HepG2 (cell line): ENCODE data around the gene PRR11. TPM values are rescaled to one million over a fixed set of nuclear protein-coding genes. Genes with fewer than 3 reads are reported as not detected.
A peak's percentile ranks its signal among the peaks of the same experiment; 100 is the strongest.

Experiments used
- ATF7 ChIP-seq, 2 experiments: fragments of 450-650 bp in 1 of 2; sonication (generic) in 1 of 2; formaldehyde crosslinking in 1 of 2; IDR thresholded peaks; 2 replicates each; pipeline versions ENCODE4 v1.4.0 to v1.6.1; 2016 to 2020; ENCODE audit warnings: antibody characterized with exemption in 1 of 2, mild to moderate bottlenecking in 1 of 2, missing genetic modification reagents in 1 of 2
- ATM ChIP-seq: fragments of 450-650 bp; IDR thresholded peaks from 2 replicates; pipeline ENCODE4 v1.7.1; 2017; ENCODE audit warnings: mild to moderate bottlenecking, borderline replicate concordance
- ELF1 ChIP-seq: sonication (generic); formaldehyde crosslinking; IDR thresholded peaks from 2 replicates; pipeline ENCODE4 v1.4.0; 2020; ENCODE audit warnings: missing genetic modification reagents
- ETS1 ChIP-seq: sonication (generic); formaldehyde crosslinking; IDR thresholded peaks from 2 replicates; pipeline ENCODE4 v1.4.0; 2020; ENCODE audit warnings: missing genetic modification reagents
- ETV6 ChIP-seq: sonication (generic); formaldehyde crosslinking; conservative IDR thresholded peaks from 2 replicates; pipeline ENCODE4 v1.4.0; 2020; ENCODE audit warnings: missing genetic modification reagents
- HIVEP1 ChIP-seq: sonication (generic); formaldehyde crosslinking; IDR thresholded peaks from 2 replicates; pipeline ENCODE4 v1.4.0; 2020; ENCODE audit warnings: mild to moderate bottlenecking, missing genetic modification reagents
- ISL2 ChIP-seq: sonication (generic); formaldehyde crosslinking; IDR thresholded peaks from 2 replicates; pipeline ENCODE4 v1.5.0; 2020; ENCODE audit warnings: missing genetic modification reagents
- JARID2 ChIP-seq: sonication (generic); formaldehyde crosslinking; IDR thresholded peaks from 2 replicates; pipeline ENCODE4 v1.8.1; 2023; ENCODE audit warnings: missing genetic modification reagents, inconsistent platforms; ENCODE audit not compliant: insufficient replicate concordance
- NFYB ChIP-seq: sonication (generic); formaldehyde crosslinking; IDR thresholded peaks from 2 replicates; pipeline ENCODE4 v1.4.0; 2020; ENCODE audit warnings: missing genetic modification reagents
- POLR2AphosphoS5 ChIP-seq: IDR thresholded peaks from 2 replicates; pipeline ENCODE4 v1.6.1; 2012; ENCODE audit warnings: low read depth, low read length
- RAD21 ChIP-seq: fragments of 450-650 bp; formaldehyde crosslinking; IDR thresholded peaks from 2 replicates; pipeline ENCODE4 v1.5.0; 2020; ENCODE audit warnings: mild to moderate bottlenecking
- RAD51 ChIP-seq: fragments of 450-650 bp; IDR thresholded peaks from 2 replicates; pipeline ENCODE4 v1.6.1; 2016; ENCODE audit warnings: borderline replicate concordance
- SALL1 ChIP-seq: sonication (generic); formaldehyde crosslinking; IDR thresholded peaks from 2 replicates; pipeline ENCODE4 v1.8.0; 2022; ENCODE audit warnings: mild to moderate bottlenecking, missing genetic modification reagents
- SP1 ChIP-seq, 2 experiments: fragments of 450-650 bp in 1 of 2; sonication (generic) in 1 of 2; formaldehyde crosslinking in 1 of 2; IDR thresholded peaks; 2 replicates each; pipeline versions ENCODE4 v1.4.0 to v1.6.1; 2016 to 2020; ENCODE audit warnings: missing genetic modification reagents in 1 of 2
- SUZ12 ChIP-seq: fragments of 150-350 bp; IDR thresholded peaks from 2 replicates; pipeline ENCODE4 v1.6.1; 2014; ENCODE audit warnings: low read depth, low read length
- TEAD3 ChIP-seq: optimal IDR thresholded peaks from 2 replicates; pipeline ENCODE3; 2016; ENCODE audit warnings: borderline replicate concordance
- ZBTB2 ChIP-seq: sonication (generic); formaldehyde crosslinking; IDR thresholded peaks from 2 replicates; pipeline ENCODE4 v1.8.0; 2022; ENCODE audit warnings: low read depth, missing genetic modification reagents
- ZFP1 ChIP-seq: IDR thresholded peaks from 2 replicates; pipeline ENCODE4 v1.6.1; 2016
- ZMYM2 ChIP-seq: sonication (generic); formaldehyde crosslinking; IDR thresholded peaks from 2 replicates; pipeline ENCODE4 v1.8.0; 2022; ENCODE audit warnings: mild to moderate bottlenecking, missing genetic modification reagents
- ZNF232 ChIP-seq: sonication (generic); formaldehyde crosslinking; IDR thresholded peaks from 2 replicates; pipeline ENCODE4 v1.4.0; 2020; ENCODE audit warnings: missing genetic modification reagents, borderline replicate concordance
- ZNF274 ChIP-seq: sonication (generic); formaldehyde crosslinking; IDR thresholded peaks from 2 replicates; pipeline ENCODE4 v1.5.1; 2020; ENCODE audit warnings: mild to moderate bottlenecking, missing genetic modification reagents
- ZNF33A ChIP-seq: sonication (generic); formaldehyde crosslinking; IDR thresholded peaks from 2 replicates; pipeline ENCODE4 v1.5.1; 2020; ENCODE audit warnings: missing genetic modification reagents, mild to moderate bottlenecking, moderate library complexity, borderline replicate concordance
- ZNF354B ChIP-seq: sonication (generic); formaldehyde crosslinking; IDR thresholded peaks from 2 replicates; pipeline ENCODE4 v1.8.0; 2022; ENCODE audit warnings: mild to moderate bottlenecking, missing genetic modification reagents
- ZNF510 ChIP-seq: sonication (generic); formaldehyde crosslinking; IDR thresholded peaks from 2 replicates; pipeline ENCODE4 v1.4.0; 2020; ENCODE audit warnings: low read depth, mild to moderate bottlenecking, missing genetic modification reagents
- ZNF629 ChIP-seq: sonication (generic); formaldehyde crosslinking; conservative IDR thresholded peaks from 2 replicates; pipeline ENCODE4 v1.5.0; 2020; ENCODE audit warnings: missing genetic modification reagents
- ZSCAN22 ChIP-seq: sonication (generic); formaldehyde crosslinking; IDR thresholded peaks from 2 replicates; pipeline ENCODE4 v1.4.0; 2020; ENCODE audit warnings: mild to moderate bottlenecking, missing genetic modification reagents
- polyA plus RNA-seq, 8 experiments: library from polyadenylated mRNA; depleted of rRNA in 3 of 8; stranded (reverse) in 7 of 8; unstranded in 1 of 8; fragments of >200 nt; fragmentation: Illumina TruSeq in 4 of 8; extraction: Trizol in 4 of 8; gene quantifications; 2 replicates each; pipeline versions ENCODE4 v1.2.1 to v1.2.3, GENCODE V29; 2011 to 2016; ENCODE audit warnings: low read depth in 4 of 8, missing spikeins in 1 of 8, mixed read lengths in 1 of 8; ENCODE audit not compliant: insufficient read depth in 1 of 8
- total RNA-seq, 5 experiments: library from RNA; depleted of rRNA; stranded (reverse); fragments of >200 nt; fragmentation: Illumina TruSeq; extraction: Trizol; gene quantifications; 2 replicates each; pipeline ENCODE4 v1.2.3, GENCODE V29; 2016; ENCODE audit warnings: low read depth in 1 of 5
- TF ChIP-seq, protein P1 (sequence below): IDR thresholded peaks from 2 replicates; pipeline ENCODE4 v1.6.1; 2016; ENCODE audit warnings: mild to moderate bottlenecking

Gene PRR11
- total and polyA plus RNA-seq, 2 of the 13 experiments (the other 11 are each of a cell fraction or from before 2014, with no cell fraction given): 35.7 to 39.2 TPM

DNA sequence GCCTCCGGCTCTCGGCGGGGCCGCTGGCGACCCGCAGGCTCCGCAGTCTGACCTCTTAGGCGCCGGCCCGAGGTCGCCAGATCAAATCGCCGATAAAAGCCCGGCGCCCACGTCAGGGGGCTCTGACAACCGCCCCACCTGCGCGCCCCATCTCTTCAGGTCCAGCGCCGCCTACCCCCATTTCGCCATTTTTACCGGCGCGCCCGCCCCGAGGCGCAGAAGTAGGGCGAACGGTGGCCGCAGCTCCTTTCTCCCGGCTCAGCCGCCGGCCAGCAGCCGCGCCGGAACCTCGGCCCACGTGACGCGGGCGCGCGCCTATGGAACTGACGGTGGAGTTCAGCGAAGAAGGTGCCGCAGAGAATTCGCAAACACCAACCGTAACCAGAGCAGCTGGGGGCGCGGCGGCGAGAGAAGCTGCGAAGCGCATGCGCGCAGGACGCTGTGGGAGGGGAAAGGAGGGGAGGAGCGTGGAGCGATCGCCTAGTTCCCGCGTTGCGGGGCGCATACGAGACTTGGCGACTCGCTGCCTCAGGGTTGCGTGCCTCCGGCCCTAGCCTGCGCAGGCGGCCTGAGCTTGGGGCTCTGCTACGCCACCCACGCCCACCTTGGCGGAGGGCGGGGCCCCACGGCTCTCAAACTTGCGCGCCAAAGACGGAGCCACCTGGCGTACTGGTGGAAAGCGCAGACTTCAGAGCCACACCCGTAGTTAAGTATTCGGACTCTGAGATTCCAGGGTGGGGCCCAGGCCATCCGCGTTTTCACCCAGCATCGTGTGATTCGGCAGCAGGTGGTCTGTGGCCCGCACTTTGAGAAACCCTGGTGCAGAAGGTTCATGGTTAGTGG lies 48.9 kb upstream of the PRR11 start, which contains the start of gene TRIM37 (continued):
- TF ChIP-seq ETS1 (CRISPR knock-in tag): no peak
- peak; percentile 94 for TF ChIP-seq RAD51
- TF ChIP-seq ZNF354B (CRISPR knock-in tag): 0 out of 2 replicates have a peak, but pooled peaks have one; percentile 75
- peak; percentile 66; the same call in 1 of the 2 replicates for TF ChIP-seq ZNF274
- TF ChIP-seq, protein P1, sequence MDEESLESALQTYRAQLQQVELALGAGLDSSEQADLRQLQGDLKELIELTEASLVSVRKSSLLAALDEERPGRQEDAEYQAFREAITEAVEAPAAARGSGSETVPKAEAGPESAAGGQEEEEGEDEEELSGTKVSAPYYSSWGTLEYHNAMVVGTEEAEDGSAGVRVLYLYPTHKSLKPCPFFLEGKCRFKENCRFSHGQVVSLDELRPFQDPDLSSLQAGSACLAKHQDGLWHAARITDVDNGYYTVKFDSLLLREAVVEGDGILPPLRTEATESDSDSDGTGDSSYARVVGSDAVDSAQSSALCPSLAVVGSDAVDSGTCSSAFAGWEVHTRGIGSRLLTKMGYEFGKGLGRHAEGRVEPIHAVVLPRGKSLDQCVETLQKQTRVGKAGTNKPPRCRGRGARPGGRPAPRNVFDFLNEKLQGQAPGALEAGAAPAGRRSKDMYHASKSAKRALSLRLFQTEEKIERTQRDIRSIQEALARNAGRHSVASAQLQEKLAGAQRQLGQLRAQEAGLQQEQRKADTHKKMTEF (CRISPR knock-in tag): peak; percentile 88
- TF ChIP-seq ZNF232 (CRISPR knock-in tag): peak; percentile 65; the same call in 1 of the 2 replicates
- no peak for TF ChIP-seq ZSCAN22 (CRISPR knock-in tag)
- peak; percentile 35 for TF ChIP-seq JARID2 (CRISPR knock-in tag)
- no peak; the same call in 1 of the 2 replicates for TF ChIP-seq ELF1 (CRISPR knock-in tag)
- peak; percentile 89 for TF ChIP-seq TEAD3 (CRISPR knock-in tag)
- peak; percentile 55 for TF ChIP-seq RAD21
- peak; percentile 73 for TF ChIP-seq POLR2AphosphoS5
- peak; percentile 74 for TF ChIP-seq ISL2 (CRISPR knock-in tag)
- no peak for TF ChIP-seq SUZ12
- TF ChIP-seq SALL1 (CRISPR knock-in tag): peak; percentile 91
- peak; percentile 89 for TF ChIP-seq ZBTB2
- TF ChIP-seq ZNF510 (CRISPR knock-in tag): peak; percentile 11; the same call in 1 of the 2 replicates
- peak; percentile 62; the same call in 1 of the 2 replicates for TF ChIP-seq HIVEP1 (CRISPR knock-in tag)
- TF ChIP-seq ETV6 (CRISPR knock-in tag): no peak
- TF ChIP-seq ZNF33A (CRISPR knock-in tag): no peak
- peak; percentile 55 for TF ChIP-seq NFYB (CRISPR knock-in tag)
- TF ChIP-seq ZNF629 (CRISPR knock-in tag): peak; percentile 45; the same call in 1 of the 2 replicates
- no peak for TF ChIP-seq ATF7 (IDR thresholded peaks at IDR 0.05)
- no peak; the same call in none of the 2 replicates for TF ChIP-seq ATF7 (CRISPR knock-in tag; IDR thresholded peaks at IDR 0.05)
- peak; percentile 61; the same call in 1 of the 2 replicates for TF ChIP-seq SP1 (IDR thresholded peaks at IDR 0.05)
- TF ChIP-seq SP1 (CRISPR knock-in tag; IDR thresholded peaks at IDR 0.05): peak; percentile 81
- TF ChIP-seq ATM: no peak
- TF ChIP-seq ZMYM2 (CRISPR knock-in tag): peak; percentile 77
- TF ChIP-seq ZFP1 (CRISPR knock-in tag): 0 out of 2 replicates have a peak, but pooled peaks have one; percentile 13
